HG03558 (cell line): ENCODE measurements around the gene ISLR.

Experiments used
- ATAC-seq: cut with Tn5 transposase; IDR thresholded peaks from one replicate; pipeline ENCODE4 v1.9.1; 2021; ENCODE audit warnings: moderate number of reproducible peaks; ENCODE audit not compliant: unreplicated experiment; ENCODE audit errors: extremely low read depth

The ISLR gene

DNA sequence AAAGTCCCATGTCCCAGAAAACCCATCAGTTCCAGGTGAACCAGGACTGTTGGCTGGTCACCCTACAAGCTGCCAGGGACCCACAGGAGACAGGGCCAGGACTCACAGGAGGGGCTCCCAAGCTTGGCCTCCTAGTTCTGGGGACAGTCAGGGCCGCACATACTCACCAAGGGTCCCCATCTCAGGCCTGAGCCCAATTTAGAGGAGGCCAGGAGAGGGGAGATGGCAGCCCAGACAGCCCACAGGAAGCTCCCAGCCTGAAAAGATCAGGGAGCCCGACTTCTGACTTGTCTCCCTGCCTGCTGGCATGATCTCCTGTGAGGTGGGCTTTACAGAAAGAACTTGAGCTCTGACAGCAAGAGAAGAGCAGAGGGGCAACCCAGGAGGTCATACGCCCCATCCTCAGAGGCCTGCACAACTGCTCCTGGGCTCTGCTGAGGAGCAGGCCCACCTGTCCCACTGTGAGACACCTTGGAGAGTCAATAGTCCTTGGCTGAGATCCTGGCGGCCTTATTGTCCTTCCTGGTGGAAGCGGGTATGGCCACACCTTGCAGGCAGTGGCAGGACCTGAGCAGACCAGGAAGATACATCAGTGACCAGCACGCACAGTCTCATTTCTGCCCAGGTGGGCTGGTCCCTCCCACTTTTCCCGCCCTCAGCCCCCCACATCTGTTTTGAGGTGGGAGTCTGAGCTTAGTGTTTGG lies 2.5 kb upstream of the ISLR start:
- no peak for ATAC-seq

DNA sequence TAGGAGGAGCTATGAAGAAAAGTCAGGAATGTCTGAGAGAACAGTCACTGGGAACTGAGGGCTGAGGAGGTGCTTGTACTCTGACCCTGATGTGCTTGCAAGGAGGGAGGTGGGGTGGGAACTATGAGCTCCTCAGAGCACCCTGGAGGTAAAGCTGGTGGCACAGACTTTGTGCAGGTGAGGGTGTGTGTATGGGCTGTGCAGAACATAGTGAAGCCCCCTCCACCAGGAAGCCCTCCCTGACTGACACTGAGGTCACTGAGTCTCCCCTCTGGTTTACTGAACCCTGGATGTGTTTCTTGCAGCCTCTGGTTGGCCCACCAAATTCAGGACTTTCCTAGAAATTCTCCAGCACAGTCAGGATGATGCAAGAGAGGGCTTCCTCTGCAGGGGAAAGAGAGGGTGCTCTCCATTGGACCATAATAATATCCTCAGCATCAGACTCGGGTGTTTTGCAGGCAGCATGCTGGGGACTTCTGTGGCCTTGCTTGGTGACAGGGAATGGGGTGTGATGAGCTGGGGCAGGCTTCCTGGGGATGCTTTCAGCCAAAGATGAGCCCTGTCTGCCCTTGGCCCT lies 1.5 kb upstream of the ISLR start:
- no peak for ATAC-seq

DNA sequence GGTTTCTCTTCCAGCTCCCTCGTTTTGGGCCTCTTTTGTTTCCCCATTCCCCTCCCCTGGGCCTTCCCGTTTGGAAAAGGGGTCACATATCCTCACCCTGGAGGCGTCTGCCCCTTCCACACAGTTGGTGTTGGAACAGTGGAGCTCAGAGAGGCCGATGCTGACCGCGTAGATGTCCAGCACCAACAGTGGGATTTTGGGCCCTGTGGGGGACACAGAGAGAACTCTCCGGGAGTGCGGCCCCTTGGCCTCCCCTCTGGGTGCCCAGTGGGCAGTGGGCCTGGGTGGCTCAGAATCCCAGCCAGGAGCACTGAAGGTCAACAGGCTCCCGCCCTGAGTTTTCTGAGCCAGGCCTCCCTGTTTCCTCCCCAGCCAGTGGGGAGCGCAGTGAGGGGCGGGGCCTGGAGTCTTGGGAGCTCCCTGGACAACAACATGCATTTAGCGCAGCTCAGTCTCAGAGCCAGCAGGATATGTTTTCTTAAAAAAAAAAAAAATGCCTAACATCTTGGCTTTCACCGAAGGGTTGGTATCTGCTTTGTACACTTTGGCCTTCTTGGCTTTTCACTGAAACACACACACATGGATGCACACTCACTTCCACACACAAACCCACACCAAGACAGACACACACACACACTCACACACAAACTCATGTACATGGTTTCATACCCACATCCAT lies 670 bp upstream of the ISLR start:
- no peak for ATAC-seq

DNA sequence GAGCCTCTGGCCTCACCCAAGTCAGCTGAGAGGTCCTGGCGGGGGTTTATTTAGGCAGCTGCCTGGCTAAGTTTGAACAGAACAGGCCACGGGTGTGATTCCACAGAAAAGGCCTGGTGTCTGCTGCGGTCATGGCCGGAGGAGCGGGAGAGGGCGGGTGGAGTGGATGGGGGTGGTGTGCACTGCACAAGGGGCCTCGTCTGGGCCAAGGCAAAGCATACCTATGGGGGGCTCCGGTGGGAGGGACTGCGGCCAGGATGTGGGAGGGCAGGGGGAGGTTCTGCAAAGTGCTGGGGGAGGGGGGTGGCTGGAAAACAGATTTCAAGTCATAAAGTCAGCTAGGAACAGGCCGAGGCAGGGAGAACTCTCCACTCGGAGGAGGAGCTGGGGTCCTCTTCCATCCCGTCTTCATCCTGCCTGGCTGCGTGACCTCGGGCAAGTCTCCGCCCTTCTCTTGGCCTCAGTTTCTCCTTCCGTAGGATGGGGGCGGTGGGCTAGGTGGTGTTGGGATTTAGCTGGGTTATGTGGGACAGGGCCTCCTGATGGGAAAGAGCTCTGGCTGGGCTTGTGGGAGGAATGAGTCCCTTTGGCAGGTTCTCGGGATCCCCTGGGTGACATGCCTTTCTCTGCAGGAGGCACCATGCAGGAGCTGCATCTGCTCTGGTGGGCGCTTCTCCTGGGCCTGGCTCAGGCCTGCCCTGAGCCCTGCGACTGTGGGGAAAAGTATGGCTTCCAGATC lies 878 bp downstream of the ISLR start:
- ATAC-seq = no peak

DNA sequence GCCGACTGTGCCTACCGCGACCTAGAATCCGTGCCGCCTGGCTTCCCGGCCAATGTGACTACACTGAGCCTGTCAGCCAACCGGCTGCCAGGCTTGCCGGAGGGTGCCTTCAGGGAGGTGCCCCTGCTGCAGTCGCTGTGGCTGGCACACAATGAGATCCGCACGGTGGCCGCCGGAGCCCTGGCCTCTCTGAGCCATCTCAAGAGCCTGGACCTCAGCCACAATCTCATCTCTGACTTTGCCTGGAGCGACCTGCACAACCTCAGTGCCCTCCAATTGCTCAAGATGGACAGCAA lies 1.4 kb downstream of the ISLR start:
- no peak for ATAC-seq

DNA sequence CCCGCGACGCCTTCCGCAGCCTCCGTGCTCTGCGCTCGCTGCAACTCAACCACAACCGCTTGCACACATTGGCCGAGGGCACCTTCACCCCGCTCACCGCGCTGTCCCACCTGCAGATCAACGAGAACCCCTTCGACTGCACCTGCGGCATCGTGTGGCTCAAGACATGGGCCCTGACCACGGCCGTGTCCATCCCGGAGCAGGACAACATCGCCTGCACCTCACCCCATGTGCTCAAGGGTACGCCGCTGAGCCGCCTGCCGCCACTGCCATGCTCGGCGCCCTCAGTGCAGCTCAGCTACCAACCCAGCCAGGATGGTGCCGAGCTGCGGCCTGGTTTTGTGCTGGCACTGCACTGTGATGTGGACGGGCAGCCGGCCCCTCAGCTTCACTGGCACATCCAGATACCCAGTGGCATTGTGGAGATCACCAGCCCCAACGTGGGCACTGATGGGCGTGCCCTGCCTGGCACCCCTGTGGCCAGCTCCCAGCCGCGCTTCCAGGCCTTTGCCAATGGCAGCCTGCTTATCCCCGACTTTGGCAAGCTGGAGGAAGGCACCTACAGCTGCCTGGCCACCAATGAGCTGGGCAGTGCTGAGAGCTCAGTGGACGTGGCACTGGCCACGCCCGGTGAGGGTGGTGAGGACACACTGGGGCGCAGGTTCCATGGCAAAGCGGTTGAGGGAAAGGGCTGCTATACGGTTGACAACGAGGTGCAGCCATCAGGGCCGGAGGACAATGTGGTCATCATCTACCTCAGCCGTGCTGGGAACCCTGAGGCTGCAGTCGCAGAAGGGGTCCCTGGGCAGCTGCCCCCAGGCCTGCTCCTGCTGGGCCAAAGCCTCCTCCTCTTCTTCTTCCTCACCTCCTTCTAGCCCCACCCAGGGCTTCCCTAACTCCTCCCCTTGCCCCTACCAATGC lies 2.0 kb downstream of the ISLR start:
- ATAC-seq = no peak

DNA sequence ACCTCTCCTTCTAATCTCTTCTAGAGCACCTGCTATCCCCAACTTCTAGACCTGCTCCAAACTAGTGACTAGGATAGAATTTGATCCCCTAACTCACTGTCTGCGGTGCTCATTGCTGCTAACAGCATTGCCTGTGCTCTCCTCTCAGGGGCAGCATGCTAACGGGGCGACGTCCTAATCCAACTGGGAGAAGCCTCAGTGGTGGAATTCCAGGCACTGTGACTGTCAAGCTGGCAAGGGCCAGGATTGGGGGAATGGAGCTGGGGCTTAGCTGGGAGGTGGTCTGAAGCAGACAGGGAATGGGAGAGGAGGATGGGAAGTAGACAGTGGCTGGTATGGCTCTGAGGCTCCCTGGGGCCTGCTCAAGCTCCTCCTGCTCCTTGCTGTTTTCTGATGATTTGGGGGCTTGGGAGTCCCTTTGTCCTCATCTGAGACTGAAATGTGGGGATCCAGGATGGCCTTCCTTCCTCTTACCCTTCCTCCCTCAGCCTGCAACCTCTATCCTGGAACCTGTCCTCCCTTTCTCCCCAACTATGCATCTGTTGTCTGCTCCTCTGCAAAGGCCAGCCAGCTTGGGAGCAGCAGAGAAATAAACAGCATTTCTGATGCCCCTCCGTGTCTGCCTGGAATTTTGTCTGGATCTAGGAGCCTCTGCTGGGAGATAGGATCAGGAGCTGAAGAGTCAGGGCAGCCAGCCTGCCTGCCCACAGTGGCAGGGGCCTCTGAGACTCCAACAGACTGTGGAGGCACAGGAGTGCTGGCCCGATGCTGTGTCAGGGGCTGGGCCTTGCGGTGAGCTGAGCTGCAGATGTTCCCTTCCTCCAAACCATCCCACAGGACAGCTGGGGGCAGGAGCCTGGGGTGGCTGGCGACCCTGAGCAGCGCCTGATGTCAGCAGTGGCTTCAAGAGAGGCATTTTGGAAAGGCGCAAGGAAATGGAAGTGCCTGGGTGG lies 3.0 kb downstream of the ISLR start:
- no peak for ATAC-seq

DNA sequence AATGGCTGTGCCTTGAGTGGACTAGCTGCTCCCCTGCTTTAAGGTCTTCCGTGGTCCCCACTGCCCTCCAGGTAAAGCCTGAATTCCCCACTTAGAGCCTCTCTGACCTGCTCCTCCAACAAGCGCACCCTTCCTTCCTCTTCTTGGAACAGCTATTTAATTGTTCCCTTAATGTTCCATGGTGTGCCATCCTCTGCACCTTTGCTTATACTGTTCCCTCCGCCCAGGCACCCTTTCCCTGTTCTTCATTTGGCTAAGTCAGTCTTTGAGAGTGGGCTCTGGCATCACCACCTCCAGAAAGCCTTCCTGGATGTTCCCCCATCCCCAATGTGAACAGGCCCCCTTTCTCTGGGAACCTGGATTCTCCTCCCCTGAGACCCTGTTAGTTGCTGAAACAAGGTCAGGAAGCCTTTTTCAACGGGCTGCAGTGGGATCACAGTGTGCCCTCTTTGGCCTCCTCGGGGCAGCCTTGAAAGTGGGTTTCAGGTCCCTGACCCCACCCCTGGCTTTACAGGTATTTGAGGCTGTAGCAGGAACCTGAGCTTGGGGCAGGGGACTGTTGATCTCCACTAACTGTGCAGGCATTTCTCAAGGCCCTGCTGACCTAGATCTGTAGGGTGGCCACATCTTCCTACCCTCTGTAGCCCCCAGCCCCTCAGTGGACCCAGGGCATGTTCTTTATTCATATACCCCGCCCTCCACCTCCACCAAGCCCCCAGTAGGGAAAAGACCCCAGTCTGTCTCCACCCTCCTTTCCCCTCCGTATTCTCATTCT lies 5.0 kb downstream of the ISLR start:
- ATAC-seq = no peak

DNA sequence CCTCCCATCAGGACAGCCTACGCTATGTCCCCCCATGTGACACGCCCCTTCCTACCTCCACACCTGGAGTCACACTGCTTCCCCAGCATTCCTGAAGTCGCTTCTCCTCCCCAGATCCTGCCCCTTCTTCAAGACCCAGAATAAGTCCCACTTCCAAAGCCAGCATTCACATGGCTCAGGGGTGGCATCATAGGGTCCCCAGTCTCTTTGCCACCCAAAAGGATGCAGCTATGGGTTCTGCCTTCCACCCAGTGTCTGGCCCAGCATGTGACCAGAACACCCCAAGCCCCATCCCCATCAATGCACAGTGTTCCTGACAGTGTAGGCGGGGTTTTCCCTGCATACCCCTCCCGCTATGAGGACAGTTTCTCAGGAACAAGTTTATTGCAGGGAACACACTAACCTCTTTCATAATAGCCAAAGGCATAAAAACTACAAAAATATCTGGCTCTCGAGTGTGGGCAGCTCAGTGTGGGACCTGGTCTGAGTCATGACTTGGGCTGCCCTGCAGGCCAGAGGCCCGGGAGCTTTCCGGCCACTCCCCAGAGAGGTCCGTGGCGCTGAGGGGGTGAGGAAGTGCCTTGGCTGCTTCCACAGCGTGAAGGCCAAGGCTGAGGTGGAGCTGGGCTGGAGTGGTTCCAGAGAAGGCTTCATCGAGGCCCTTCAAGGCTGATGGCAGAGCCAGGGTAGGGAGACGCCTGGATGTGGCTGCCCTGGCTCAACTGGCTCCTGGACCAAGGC lies 5.8 kb downstream of the ISLR start:
- ATAC-seq = no peak

DNA sequence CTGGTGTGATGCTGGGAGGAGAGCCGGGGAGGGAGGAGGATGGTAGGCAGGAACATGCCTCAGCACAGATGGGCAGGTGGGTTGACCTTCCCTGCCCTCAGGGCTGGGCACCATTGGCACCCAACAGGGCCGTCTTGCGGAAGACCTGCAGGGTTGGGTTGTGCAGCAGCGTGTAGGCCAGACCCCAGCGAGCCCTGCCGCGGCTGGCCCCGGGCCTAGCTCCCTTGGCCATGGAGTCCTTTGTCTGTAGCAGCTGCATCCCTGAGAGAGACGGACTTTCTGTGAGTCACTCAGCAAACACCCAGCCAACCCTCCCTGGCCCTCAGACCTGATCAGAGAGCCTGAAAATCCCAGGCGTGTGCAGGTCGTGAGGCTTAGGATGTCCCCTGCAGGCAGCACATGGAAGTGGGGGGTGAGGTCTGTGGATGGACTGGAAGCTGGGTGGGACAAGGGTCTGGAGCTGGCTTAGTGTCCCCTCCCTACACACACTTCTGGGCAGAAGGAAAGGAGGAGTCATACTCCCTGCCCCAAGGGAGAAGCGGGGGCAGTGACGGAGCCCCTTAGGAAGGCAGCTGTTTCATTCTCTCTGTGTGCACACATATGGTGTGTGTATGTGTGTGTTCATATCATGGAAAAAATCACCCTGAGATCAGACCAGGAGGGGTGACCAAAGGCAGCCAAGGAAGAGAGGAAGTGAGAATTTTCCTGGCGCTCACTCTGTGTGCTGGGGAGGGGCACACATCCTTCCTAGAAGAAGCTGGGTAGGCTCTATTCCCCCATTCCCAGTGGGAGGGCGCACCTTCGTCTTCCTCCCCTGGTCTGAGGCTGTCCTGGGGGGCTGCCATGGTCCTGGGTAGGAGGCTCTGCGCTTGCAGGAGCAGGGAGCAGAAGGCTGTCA lies 6.7 kb downstream of the ISLR start:
- ATAC-seq = no peak

DNA sequence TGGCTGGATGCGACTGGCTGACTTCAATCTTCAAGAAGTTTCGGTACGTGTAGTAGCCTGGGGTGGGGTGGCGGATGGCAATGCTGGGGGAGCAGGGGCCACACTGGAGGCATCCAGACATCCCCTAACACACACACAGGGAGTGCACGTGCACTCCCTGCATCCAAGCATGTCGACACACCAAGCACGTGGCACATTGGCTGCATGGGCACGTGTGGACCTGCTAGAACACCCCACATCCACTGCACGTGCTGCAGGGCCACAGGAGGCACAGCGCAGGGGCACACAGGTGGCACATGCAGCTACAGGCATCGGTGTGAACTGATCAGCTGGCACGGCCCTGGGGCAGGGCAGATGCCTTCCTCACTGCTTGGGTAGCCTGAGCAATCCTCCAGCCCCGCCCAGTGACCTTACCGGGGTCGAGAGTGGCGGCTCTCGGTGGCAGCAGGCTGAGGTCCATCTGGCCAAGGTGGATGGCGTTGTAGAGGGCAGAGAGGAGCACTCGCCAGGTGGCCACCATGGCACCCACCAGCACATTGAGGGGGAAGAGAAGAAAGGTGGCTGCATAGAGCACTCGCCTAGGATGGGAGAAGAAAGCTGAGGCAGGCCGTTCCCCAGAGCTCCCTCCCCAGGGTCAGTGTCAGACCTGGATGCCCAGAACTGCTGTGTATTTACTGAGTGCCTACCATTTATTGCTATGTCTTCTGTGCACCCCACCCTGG lies 7.5 kb downstream of the ISLR start:
- no peak for ATAC-seq

DNA sequence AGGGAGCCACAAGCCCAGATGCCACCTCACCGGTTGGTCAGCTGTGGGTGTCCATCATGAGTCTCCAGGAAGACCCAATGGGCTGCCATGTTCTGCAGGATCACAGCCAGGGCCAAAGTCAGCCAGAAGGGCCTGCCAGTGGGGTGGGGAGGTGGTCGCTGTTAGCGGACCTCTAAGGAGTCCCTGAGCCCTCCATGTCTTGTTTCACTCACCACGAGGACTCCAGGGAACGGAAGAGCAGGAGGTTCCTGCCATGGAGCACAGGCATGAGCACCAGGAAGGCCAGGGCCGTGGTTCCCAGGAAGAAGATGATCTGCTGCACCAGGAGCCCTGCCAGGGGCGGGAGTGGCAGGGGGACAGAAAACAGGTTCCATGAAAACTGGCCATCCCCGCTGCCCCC lies 8.6 kb downstream of the ISLR start:
- no peak for ATAC-seq

DNA sequence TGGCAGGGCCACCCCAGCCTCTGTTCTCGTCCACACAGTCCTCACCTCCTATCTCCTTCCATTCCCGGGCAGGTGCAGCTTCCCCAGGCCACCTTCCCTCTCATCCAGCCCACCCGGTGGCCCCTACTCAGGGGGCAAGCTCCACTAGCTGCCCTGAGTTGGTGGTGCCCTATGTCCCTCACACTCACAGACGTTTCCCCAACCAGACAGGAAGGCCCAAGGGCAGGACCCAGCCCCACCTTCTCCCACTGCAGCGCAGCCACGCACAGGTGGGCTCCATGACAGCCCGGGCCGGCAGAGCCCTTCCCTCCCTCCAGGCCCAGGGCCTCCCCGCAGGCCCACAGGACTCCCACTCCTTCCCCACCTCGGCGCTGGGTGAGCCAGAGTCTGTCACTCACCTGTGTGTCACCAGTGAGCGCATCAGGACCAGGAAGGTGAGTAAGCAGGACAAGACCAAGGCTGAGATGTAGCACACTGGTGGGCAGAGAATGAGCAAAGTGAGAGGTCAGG lies 11.1 kb downstream of the ISLR start:
- ATAC-seq = no peak

DNA sequence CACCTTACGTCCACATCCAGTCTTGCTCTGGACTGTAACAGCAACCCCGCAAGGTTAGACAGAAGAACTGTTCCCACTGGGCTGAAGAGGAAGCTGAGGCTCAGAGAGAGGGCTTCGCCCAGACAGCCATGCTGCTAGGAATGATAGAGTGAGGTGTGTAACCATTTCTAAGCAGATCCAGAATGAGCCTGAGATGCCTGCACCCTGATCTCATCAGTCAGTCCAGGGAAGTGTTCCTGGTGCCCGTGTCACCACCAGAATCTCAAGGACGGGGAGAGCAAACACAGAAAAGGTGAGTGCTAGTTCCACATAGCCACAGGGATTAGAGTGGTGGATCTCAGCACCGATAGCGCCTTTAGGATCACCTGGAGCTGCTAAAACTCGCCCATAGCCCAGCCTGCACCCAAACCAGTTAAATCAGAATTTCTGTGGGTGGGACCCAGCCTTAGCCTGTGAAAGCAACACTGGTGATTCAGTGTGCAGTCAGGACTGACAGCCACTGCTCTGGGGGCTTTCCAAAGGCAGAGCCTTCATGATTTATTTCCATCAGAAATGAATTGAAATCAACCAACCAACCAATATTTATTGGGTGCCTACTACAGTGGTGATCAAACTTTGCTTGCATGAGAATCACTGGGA lies 12.3 kb downstream of the ISLR start:
- no peak for ATAC-seq

DNA sequence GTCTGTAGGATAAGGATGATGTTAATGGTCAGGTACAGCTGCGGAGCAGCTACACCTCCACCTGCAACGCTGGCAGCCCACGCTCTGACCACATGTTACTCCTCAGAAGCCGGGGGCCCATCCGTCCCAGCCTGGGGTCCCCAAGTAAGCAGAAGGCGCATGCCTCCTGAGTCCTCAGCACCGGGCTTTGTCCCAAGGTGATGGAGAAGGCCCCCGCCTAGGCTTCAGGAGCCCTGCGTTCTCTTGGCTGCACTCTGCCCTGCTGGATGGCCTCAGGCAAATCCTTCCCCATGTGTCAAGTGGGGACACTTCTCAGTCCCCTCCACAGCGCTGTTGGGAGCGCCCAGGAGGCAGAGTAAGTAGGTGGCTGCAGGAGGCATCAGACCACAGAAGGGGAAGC lies 14.7 kb downstream of the ISLR start:
- ATAC-seq = no peak

DNA sequence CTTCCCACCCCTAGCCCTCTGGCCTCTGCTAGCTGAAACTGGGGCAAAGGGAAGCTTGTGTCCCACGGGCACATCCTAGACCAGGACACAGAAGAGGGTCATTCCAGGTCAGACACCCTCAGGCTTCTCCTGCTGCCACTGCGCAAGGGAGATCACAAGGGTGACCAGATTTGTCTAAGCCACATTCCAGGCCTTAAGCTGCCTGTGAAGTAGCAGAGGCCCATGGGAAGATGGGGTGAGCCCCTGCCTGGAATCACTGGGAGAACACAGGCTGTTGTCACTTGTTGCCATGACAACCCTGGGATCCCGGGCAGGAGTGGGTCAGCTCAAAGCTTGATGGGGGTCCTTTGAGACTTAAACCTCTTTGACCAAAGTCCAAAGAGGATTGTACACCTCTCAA lies 18.3 kb downstream of the ISLR start:
- no peak for ATAC-seq
